ENCODE results near the gene GOLGA8M.
"Not testable (repeated sequence)": the region's sequence is repeated elsewhere in the genome, so short reads cannot be mapped to it uniquely, and the experiment has no call there.

GRCh38 chr15:28672122-28672521 lies 40.1 kb downstream of the GOLGA8M start:
- TF ChIP-seq CTCF (optimal IDR thresholded peaks at IDR 0.05 in 1 of 3, IDR thresholded peaks at IDR 0.05 in 1 of 3, conservative IDR thresholded peaks at IDR 0.05 in 1 of 3; ENCODE audit: extremely low read depth in 1 of 3, insufficient read depth in 2 of 3, low read length in 3 of 3); EZH2 (IDR thresholded peaks at IDR 0.05; ENCODE audit: low read length): not testable (repeated sequence)
